BLaER1 (cell line): Measurements from ENCODE around the gene YTHDC1.

Source experiments
- H3K27ac ChIP-seq: shearing (Covaris generic); formaldehyde crosslinking; 2 replicates; pipeline ENCODE4 v1.8.1; 2022
- H3K27me3 ChIP-seq: shearing (Covaris generic); formaldehyde crosslinking; 2 replicates; pipeline ENCODE4 v1.8.1; 2022
- H3K36me3 ChIP-seq: shearing (Covaris generic); formaldehyde crosslinking; 2 replicates; pipeline ENCODE4 v1.8.1; 2022
- H3K4me1 ChIP-seq: shearing (Covaris generic); formaldehyde crosslinking; 2 replicates; pipeline ENCODE4 v1.8.1; 2022
- H3K4me2 ChIP-seq: shearing (Covaris generic); formaldehyde crosslinking; 2 replicates; pipeline ENCODE4 v1.8.1; 2022
- H3K4me3 ChIP-seq: shearing (Covaris generic); formaldehyde crosslinking; 2 replicates; pipeline ENCODE4 v1.8.1; 2022
- H3K9ac ChIP-seq: shearing (Covaris generic); formaldehyde crosslinking; 2 replicates; pipeline ENCODE4 v1.8.1; 2022
- H3K9me3 ChIP-seq: shearing (Covaris generic); formaldehyde crosslinking; 2 replicates; pipeline ENCODE4 v1.8.1; 2022
- H4K20me1 ChIP-seq: shearing (Covaris generic); formaldehyde crosslinking; 2 replicates; pipeline ENCODE4 v1.8.1; 2022
- Cebpa-rat ChIP-seq: shearing (Covaris generic); IDR thresholded peaks from 2 replicates; pipeline ENCODE4 v1.8.1; 2022

The YTHDC1 gene

DNA sequence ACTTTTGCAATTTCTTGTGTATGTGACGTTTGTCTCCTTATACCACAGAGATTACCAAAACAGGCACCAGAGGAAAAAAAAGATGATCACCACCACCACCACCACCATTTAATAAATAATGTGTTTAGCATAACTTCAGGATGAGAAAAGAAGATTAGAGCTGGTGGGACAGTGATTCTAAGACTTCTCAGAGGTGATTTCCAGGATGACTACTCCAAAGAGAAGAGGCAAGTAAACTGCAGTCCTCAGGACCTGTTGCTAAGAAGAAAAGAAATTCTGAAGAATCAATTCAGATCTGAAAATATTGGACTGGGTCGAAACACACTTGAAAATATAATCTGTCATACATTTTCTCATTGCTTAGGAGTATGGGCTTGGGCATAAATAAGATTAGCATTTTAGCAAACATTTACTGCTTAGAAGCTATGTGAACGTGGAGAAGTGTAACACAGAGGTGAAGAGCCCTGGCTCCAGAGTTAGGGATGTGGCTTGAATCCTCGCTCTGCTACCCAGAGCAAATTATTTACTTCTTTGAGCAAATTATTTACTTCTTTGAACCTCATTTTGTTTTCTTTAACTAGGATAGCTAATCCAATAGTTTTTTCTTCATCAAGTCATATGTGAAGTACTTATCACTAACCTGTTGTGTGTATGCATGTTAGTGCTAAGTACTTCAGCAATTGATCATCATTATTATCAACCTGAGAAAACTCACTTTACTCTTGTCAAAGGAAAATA, 10.5 kb upstream of the YTHDC1 start:
- no peaks in the 10 kb centered on the region for H3K36me3 ChIP-seq
- no peak overlapping the region for H3K9ac ChIP-seq
- no peak overlapping the region for H3K4me2 ChIP-seq
- no peaks in the 10 kb centered on the region for H3K27me3 ChIP-seq
- no peak for TF ChIP-seq Cebpa-rat
- H3K4me1 ChIP-seq = no peaks in the 10 kb centered on the region
- peaks cover 7% of the 10 kb centered on the region; the same call in 1 of the 2 replicates for H3K9me3 ChIP-seq
- H3K4me3 ChIP-seq = no peak overlapping the region
- H3K27ac ChIP-seq = no peak overlapping the region
- H4K20me1 ChIP-seq = no peaks in the 10 kb centered on the region

DNA sequence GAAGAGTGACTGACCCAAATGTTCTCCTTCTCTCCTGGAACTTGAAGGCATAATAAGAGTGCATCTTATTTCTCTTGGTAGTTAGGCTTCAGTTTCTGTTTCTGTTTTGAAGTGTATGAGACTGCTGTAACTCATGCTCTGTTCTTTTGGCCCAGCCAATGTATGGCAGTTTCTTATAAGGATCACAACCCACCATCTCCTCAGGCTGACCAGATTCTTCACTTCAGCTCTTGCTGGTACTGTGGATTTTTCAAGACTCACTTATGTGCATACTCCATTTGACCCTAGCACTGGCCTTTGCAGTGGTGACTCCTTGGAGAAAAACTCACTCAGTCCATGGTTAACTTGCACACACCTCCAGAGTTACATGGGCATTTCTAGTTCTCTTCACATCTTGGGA, 9.6 kb upstream of the YTHDC1 start:
- Histone ChIP-seq H3K4me3 (no peak overlapping the region), H3K27ac (no peak overlapping the region), H3K9me3 (no peaks in the 10 kb centered on the region), H3K9ac (no peak overlapping the region), H3K27me3 (no peaks in the 10 kb centered on the region), H3K4me1 (no peaks in the 10 kb centered on the region), H3K36me3 (no peaks in the 10 kb centered on the region), H4K20me1 (no peaks in the 10 kb centered on the region), H3K4me2 (0 out of 2 replicates have a peak overlapping the region, but pooled peaks have one; percentile 18)
- TF ChIP-seq Cebpa-rat = no peak

DNA sequence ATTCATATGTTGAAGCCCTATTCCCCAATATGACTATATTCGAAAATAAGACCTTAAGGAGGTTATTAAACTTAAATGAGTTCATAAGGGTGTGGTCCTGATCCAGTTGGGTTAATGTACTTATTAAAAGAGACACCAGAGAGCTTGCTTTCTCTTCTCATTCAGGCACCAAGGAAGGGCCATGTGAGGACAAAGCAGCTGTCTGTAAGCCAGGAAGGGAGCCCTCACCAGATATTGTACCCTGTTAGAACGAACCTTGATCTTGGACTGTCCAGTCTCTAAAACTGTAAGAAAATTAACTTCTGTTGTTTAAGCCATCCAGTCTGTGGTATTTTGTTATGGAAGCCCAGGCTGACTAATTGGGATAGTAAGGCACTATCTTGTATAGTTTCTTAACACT, 9.1 kb upstream of the YTHDC1 start:
- no peak overlapping the region for H3K9ac ChIP-seq
- H3K4me2 ChIP-seq = 0 out of 2 replicates have a peak overlapping the region, but pooled peaks have one; percentile 18
- H4K20me1 ChIP-seq = no peaks in the 10 kb centered on the region
- H3K9me3 ChIP-seq = no peaks in the 10 kb centered on the region
- TF ChIP-seq Cebpa-rat = no peak
- H3K27me3 ChIP-seq = no peaks in the 10 kb centered on the region
- H3K27ac ChIP-seq = no peak overlapping the region
- no peaks in the 10 kb centered on the region for H3K4me1 ChIP-seq
- no peak overlapping the region for H3K4me3 ChIP-seq
- no peaks in the 10 kb centered on the region for H3K36me3 ChIP-seq

DNA sequence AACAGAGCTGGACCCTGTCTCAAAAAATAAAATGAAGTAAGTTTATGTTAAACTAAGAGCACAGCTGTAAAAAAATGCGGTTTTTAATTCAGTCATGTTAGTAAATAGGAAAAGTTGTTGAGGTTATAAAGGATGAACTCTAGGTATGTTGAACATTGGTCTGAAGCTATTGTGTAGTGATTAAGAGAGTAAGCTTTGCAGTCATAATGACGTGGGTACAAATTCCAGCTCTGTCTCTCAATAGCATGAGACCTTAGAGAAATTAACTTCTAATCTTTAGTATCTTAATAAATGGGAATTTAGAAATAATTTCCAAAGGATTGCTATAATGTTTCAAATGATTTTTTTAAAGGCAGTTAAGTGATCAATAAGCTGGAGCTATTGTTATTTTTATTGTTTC, 2.9 kb upstream of the YTHDC1 start:
- H4K20me1 ChIP-seq = peaks cover 14% of the 10 kb centered on the region
- peaks cover 13% of the 10 kb centered on the region for H3K4me1 ChIP-seq
- TF ChIP-seq Cebpa-rat = no peak
- H3K27ac ChIP-seq = no peak overlapping the region
- no peaks in the 10 kb centered on the region for H3K27me3 ChIP-seq
- H3K9me3 ChIP-seq = no peaks in the 10 kb centered on the region
- H3K4me2 ChIP-seq = no peak overlapping the region
- no peaks in the 10 kb centered on the region for H3K36me3 ChIP-seq
- H3K4me3 ChIP-seq = no peak overlapping the region
- H3K9ac ChIP-seq = no peak overlapping the region

DNA sequence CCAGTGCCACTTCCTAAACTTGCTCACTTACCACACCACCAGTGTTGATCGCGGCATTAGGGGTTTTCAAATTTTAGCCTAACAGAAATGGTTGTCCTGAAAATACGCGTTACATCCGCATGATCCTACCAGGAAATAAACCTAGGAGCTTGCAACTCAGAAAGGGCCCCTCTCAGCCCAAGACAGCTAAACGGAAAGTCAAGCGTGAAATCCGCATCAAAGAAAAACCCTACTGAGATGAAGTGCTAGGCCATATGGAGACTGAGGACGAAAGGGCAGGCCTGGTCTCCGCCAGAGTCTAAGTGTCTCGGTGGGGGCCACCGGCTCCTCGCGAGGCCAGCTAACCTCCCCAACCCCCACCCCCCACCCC, 626 bp downstream of the YTHDC1 start:
- Histone ChIP-seq H3K9ac (peak overlapping the region; percentile 93), H3K4me2 (peak overlapping the region; percentile 92), H3K4me3 (peak overlapping the region; percentile 77), H3K4me1 (peaks cover 35% of the 10 kb centered on the region), H3K36me3 (peaks cover 23% of the 10 kb centered on the region), H3K27ac (peak overlapping the region; percentile 95), H3K27me3 (no peaks in the 10 kb centered on the region), H4K20me1 (peaks cover 49% of the 10 kb centered on the region), H3K9me3 (no peaks in the 10 kb centered on the region)
- no peak for TF ChIP-seq Cebpa-rat

DNA sequence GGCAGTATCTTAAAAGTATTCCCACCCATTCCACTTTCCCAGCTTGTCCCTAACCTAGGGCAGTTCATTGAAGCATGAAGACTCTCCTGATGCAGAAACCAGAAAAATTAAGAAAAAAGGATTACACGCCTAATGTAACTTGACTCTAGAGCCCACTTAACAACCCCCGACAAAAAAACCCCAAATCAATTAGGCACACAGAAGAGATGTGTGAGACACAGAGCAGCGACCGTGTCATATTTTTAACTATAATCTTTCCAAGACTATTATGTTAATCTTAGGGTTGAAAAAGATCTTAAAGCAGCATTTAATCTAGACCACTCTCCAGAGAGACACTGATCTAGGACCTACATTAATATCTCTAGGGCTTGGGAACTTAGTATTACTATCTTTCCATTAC, 1.3 kb downstream of the YTHDC1 start:
- H3K27ac ChIP-seq = peak overlapping the region; percentile 95
- H4K20me1 ChIP-seq = peaks cover 56% of the 10 kb centered on the region
- no peaks in the 10 kb centered on the region for H3K27me3 ChIP-seq

DNA sequence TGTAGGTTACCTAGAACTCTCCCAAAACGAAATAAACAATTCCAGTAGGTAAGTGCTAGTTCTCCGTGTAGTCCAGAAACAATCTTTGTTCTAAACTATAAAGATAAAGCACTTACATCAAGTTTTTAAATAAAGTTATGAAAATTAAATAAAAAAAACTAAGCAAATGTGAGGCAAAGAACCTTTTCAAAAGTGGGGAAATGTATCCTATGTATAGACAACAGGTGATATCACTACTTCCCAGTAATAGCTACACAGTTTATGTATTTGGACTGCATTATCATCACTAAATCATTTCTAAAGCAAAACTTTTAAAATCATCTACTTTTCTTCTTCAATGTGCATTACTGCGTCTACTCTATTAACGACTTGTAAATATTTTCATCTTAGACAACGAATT, 2.0 kb downstream of the YTHDC1 start:
- H3K4me1 ChIP-seq = peaks cover 35% of the 10 kb centered on the region
- H3K4me2 ChIP-seq = peak overlapping the region; percentile 92
- no peak for TF ChIP-seq Cebpa-rat
- peak overlapping the region; percentile 77 for H3K4me3 ChIP-seq
- peak overlapping the region; percentile 93 for H3K9ac ChIP-seq
- no peaks in the 10 kb centered on the region for H3K9me3 ChIP-seq
- H3K27me3 ChIP-seq = no peaks in the 10 kb centered on the region
- H3K27ac ChIP-seq = no peak overlapping the region
- H3K36me3 ChIP-seq = peaks cover 26% of the 10 kb centered on the region
- H4K20me1 ChIP-seq = peaks cover 63% of the 10 kb centered on the region

More for the DNA sequence above, 1.3 kb downstream of the YTHDC1 start:
- Histone ChIP-seq H3K9me3 (no peaks in the 10 kb centered on the region), H3K4me2 (peak overlapping the region; percentile 92), H3K9ac (peak overlapping the region; percentile 93), H3K36me3 (peaks cover 26% of the 10 kb centered on the region), H3K4me1 (peaks cover 35% of the 10 kb centered on the region), H3K4me3 (peak overlapping the region; percentile 77)
- no peak for TF ChIP-seq Cebpa-rat

DNA sequence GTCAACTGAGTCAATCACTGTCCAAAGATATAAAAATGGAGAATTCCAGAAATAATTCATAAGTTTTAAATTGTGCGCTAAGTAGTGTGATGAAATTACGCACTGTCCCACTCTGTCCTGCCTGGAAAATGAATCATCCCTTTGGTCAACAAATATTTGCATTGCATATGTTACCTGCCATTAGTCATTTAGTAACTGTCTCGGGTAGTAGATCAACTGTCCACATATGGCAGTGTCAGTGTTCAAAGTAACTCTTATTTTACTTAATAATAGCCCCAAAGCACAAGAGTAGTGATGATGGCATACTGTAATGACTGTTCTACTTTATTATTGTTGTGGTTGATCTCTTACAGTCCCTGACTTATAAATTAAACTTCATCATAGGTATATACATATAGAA, 3.4 kb downstream of the YTHDC1 start:
- no peak overlapping the region for H3K27ac ChIP-seq
- H4K20me1 ChIP-seq = peaks cover 77% of the 10 kb centered on the region

DNA sequence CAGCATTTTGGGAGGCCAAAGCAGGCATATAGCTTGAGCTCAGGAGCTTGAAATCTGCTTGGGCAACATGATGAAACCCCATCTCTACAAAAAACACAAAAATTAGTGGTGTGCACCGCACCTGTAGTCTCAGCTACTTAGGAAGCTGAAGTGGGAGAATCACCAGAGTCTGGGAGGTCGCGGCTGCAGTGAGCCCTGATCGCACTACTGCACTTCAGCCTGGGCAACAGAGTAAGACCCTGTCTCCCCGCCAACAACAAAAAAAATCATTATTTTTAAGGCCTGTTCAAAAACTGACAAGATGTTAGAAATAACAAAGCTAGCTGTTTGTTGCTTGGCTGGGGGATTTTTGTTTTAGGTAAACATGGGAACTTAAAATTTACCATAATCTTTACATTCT, 5.1 kb downstream of the YTHDC1 start:
- Histone ChIP-seq H3K27ac (no peak overlapping the region), H3K4me3 (no peak overlapping the region), H4K20me1 (peaks cover 94% of the 10 kb centered on the region), H3K4me2 (no peak overlapping the region; the same call in 1 of the 2 replicates), H3K4me1 (peaks cover 30% of the 10 kb centered on the region), H3K27me3 (no peaks in the 10 kb centered on the region), H3K9ac (no peak overlapping the region), H3K9me3 (no peaks in the 10 kb centered on the region), H3K36me3 (peaks cover 31% of the 10 kb centered on the region)
- TF ChIP-seq Cebpa-rat = no peak

More for the DNA sequence above, 3.4 kb downstream of the YTHDC1 start:
- Histone ChIP-seq H3K4me1 (peaks cover 35% of the 10 kb centered on the region), H3K36me3 (peaks cover 31% of the 10 kb centered on the region), H3K9me3 (no peaks in the 10 kb centered on the region), H3K4me2 (peak overlapping the region; percentile 92), H3K27me3 (no peaks in the 10 kb centered on the region), H3K4me3 (no peak overlapping the region), H3K9ac (no peak overlapping the region)
- TF ChIP-seq Cebpa-rat = no peak

DNA sequence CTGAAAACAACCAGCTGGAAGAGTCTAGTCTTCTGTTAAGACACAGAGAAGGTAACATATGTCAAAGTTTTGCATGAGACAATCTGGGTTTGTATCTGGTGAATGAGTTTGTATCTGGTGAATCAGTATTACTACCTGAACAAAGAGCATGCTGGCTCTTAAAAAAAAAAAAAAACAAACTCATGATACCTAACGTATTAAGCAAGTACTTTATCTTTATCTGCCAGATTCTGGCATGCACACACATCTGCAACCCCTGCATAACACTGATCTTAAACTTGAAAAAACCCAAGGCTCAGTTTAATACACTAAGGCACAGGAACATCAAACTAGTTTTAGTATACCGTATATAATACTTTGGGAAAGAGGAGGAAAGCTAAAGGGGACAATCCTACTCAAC, 5.8 kb downstream of the YTHDC1 start:
- H3K9me3 ChIP-seq = no peaks in the 10 kb centered on the region
- TF ChIP-seq Cebpa-rat = no peak
- no peak overlapping the region for H3K9ac ChIP-seq
- H3K27me3 ChIP-seq = no peaks in the 10 kb centered on the region
- no peak overlapping the region for H3K4me3 ChIP-seq
- no peak overlapping the region for H3K27ac ChIP-seq
- H3K4me1 ChIP-seq = peaks cover 30% of the 10 kb centered on the region
- no peak overlapping the region for H3K4me2 ChIP-seq
- peaks cover 31% of the 10 kb centered on the region for H3K36me3 ChIP-seq
- peaks cover 100% of the 10 kb centered on the region for H4K20me1 ChIP-seq

DNA sequence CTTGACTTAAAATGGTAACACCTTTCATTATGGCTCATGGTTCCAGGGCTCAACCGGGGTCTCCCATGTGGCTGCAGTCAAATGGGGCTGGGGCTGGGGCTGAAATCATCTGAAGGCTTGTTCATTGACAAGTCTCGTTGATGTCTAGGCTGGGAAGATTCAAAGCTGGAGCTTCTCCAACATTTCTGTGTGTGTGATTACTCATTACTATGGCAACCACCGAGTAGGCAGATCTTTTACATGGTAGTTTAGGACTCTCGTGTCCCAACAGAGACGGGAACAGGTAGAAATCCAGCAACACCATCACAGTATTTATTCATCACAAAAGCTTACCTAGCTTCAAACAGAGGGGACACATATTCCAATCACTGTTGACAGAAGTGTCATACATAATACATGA, 7.8 kb downstream of the YTHDC1 start:
- Histone ChIP-seq H3K4me2 (no peak overlapping the region), H3K9ac (no peak overlapping the region), H4K20me1 (peaks cover 100% of the 10 kb centered on the region), H3K27ac (no peak overlapping the region), H3K9me3 (no peaks in the 10 kb centered on the region), H3K4me3 (no peak overlapping the region), H3K36me3 (peaks cover 44% of the 10 kb centered on the region), H3K27me3 (no peaks in the 10 kb centered on the region), H3K4me1 (peaks cover 16% of the 10 kb centered on the region)
- TF ChIP-seq Cebpa-rat = no peak
